ENCODE results near the gene ECSIT.

Gene ECSIT

Small RNA genes lying within 50 kb of the gene (small RNA-seq; reads per million reads assigned to genes)
- gene MIR7974 (0.27 to 17.9 reads per million in 2 experiments), gene RN7SL833P (0.34 to 31.0 reads per million in 2 experiments)
